ENCODE results near the gene FGFBP3. TPM values are rescaled to one million over a fixed set of nuclear protein-coding genes. Genes with fewer than 3 reads are reported as not detected.

FGFBP3 gene
- total and polyA plus RNA-seq, 2 of the 13 experiments (the other 11 are each of a cell fraction or from before 2014, with no cell fraction given) = 0.50 to 2.0 TPM

DNA sequence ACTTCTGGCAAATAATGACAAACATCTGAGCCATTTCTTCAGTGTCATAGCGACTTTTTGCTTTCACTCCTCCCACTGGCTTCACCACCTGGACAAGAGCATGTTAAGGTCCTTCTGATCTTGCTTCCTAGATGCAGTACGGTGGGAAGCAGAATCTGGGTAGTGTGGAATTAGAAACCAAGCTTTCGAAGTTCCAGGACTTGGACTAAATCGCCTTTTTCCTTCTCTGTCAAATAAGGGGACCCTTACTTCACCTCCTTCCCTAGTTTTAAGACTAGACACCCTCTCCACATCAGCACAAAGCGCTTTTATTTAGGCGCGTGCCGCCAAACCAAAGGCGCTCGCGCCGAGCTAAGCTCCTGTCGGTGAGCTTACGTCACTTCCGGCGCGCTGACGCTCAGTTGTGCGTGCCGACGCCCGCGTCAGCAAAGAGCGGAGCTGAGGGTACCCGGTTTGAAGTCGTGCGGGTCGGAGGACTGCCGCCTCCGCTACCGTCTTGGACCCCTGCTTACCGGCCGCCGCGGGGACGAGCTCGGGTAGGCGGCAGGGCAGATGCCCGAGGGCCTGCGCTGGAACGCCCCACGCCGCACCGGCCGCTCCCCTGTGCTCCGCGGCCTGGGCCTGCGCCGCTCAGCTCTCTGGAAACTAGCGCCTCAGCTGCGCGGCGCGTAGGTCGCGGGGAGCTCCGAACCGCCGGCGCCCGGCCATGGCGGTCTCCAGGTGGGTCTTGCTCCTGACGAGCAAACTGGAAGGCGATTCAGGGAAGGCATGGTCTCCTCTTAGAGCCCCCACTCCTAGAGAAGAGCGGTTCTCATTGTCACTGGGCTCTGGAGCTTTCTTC is 14.3 kb upstream of the FGFBP3 start, which contains the start of gene BTAF1:
BTAF1 (plus strand) TSS at position 400 of the 841 bp plus-strand sequence; CDS start at position 707, 307 bp downstream.
- intact Hi-C loops (cut with micrococcal nuclease; ENCODE audit: unreplicated experiment) (loop anchor here (2.0 kb wide), 1 partner anchor 15 kb away; the partner anchor contains the start of gene FGFBP3), in situ Hi-C loops (cut with HindIII; ENCODE audit: extremely low pct_ligation_motif_present, low pct_unique_long_range_greater_than_20kb) (no loop called here)
- Histone ChIP-seq H3K27ac (ENCODE audit: extremely low read length, insufficient read depth, low read length) (peak within 1 kb of the TSS; percentile 86), H3K4me2 (ENCODE audit: low read depth, low read length) (peak within 1 kb of the TSS; percentile 82), H3K27me3 (ENCODE audit: control insufficient read depth in 1 of 2, insufficient read depth in 2 of 2, low read length in 2 of 2) (no peaks in the 10 kb centered on the region; a peak in 1 of 5 replicates), H3K36me3 (replicated peaks in 1 of 2; ENCODE audit: control insufficient read depth in 1 of 2, insufficient read depth in 2 of 2, low read length in 2 of 2) (no peaks in the 10 kb centered on the region; a peak in 1 of 5 replicates), H3K4me3 (replicated peaks in 1 of 3; ENCODE audit: insufficient read depth in 1 of 3, low read depth in 2 of 3, low read length in 3 of 3) (peak within 1 kb of the TSS; percentile 68 to 96 (median 76)), H3K9ac (ENCODE audit: insufficient read depth, low read depth, low read length) (peak within 1 kb of the TSS; percentile 80), H2AFZ (ENCODE audit: low read length) (peak within 1 kb of the TSS; percentile 89), H4K20me1 (ENCODE audit: insufficient read depth, low read length) (peaks cover 8% of the 10 kb centered on the region), H3K9me3 (ENCODE audit: low read length) (peaks cover 9% of the 10 kb centered on the region; the same call in 1 of the 2 replicates), H3K4me1 (ENCODE audit: insufficient read depth, low read length) (peaks cover 56% of the 10 kb centered on the region), H3K79me2 (ENCODE audit: insufficient read depth, low read length) (peaks cover 46% of the 10 kb centered on the region)
- CTCF ChIA-PET (ENCODE audit: low intra/inter-chr PET ratio, low total read pairs) = no interaction called here
- WGBS (ENCODE audit: low lambda C conversion rate) = 0% methylated on average over 24 of the region's 65 CpGs
- FAIRE-seq (peak; percentile 77), DNase-seq (ENCODE audit: low spot score) (peak; percentile 85), ATAC-seq (peak; percentile 97)
- no TSS peak for BruUV-seq (replicated peaks)
- POLR2A ChIA-PET = interaction anchor here (0.6 to 2.1 kb wide), 17 partner anchors 9 to 667 kb away, joined by 3 to 13 read pairs (median 4); partner anchors contain the start of genes CPEB3, MARCHF5, PPP1R3C and TNKS2
- peak; percentile 96 for TF ChIP-seq GATAD1 (CRISPR knock-in tag; IDR thresholded peaks at IDR 0.05)
- TF ChIP-seq, protein P1, sequence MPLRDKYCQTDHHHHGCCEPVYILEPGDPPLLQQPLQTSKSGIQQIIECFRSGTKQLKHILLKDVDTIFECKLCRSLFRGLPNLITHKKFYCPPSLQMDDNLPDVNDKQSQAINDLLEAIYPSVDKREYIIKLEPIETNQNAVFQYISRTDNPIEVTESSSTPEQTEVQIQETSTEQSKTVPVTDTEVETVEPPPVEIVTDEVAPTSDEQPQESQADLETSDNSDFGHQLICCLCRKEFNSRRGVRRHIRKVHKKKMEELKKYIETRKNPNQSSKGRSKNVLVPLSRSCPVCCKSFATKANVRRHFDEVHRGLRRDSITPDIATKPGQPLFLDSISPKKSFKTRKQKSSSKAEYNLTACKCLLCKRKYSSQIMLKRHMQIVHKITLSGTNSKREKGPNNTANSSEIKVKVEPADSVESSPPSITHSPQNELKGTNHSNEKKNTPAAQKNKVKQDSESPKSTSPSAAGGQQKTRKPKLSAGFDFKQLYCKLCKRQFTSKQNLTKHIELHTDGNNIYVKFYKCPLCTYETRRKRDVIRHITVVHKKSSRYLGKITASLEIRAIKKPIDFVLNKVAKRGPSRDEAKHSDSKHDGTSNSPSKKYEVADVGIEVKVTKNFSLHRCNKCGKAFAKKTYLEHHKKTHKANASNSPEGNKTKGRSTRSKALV (CRISPR knock-in tag; IDR thresholded peaks at IDR 0.05) = peak; percentile 53; the same call in 1 of the 2 replicates
- TF ChIP-seq ZNF382 (CRISPR knock-in tag; IDR thresholded peaks at IDR 0.05; ENCODE audit: borderline replicate concordance) = no peak
- no peak for TF ChIP-seq HNF4G (IDR thresholded peaks at IDR 0.05; ENCODE audit: borderline replicate concordance, low read depth, low read length)
- no peak for TF ChIP-seq HNF4G (CRISPR knock-in tag; IDR thresholded peaks at IDR 0.05; ENCODE audit: borderline replicate concordance, low read depth)
- TF ChIP-seq HNRNPL (IDR thresholded peaks at IDR 0.05; ENCODE audit: low read depth, low read length) = no peak
- TF ChIP-seq, protein P2, sequence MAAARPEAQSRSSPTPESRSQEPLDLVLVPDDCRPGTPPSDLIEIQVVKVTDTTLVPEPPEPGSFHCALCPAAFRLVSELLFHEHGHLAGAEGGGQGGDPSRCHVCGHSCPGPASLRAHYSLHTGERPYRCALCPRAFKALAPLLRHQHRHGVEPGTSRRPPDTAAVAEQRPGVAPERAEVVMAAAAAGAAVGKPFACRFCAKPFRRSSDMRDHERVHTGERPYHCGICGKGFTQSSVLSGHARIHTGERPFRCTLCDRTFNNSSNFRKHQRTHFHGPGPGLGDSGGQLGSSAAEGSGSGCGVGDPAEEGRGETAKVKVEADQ (CRISPR knock-in tag; IDR thresholded peaks at IDR 0.05; ENCODE audit: borderline replicate concordance) = no peak
- TF ChIP-seq ZNF670 (CRISPR knock-in tag; IDR thresholded peaks at IDR 0.05; ENCODE audit: borderline replicate concordance) = peak; percentile 82
- no peak for TF ChIP-seq GTF2F1 (IDR thresholded peaks at IDR 0.05; ENCODE audit: low read length)
- TF ChIP-seq, protein P3, sequence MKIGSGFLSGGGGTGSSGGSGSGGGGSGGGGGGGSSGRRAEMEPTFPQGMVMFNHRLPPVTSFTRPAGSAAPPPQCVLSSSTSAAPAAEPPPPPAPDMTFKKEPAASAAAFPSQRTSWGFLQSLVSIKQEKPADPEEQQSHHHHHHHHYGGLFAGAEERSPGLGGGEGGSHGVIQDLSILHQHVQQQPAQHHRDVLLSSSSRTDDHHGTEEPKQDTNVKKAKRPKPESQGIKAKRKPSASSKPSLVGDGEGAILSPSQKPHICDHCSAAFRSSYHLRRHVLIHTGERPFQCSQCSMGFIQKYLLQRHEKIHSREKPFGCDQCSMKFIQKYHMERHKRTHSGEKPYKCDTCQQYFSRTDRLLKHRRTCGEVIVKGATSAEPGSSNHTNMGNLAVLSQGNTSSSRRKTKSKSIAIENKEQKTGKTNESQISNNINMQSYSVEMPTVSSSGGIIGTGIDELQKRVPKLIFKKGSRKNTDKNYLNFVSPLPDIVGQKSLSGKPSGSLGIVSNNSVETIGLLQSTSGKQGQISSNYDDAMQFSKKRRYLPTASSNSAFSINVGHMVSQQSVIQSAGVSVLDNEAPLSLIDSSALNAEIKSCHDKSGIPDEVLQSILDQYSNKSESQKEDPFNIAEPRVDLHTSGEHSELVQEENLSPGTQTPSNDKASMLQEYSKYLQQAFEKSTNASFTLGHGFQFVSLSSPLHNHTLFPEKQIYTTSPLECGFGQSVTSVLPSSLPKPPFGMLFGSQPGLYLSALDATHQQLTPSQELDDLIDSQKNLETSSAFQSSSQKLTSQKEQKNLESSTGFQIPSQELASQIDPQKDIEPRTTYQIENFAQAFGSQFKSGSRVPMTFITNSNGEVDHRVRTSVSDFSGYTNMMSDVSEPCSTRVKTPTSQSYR (CRISPR knock-in tag; IDR thresholded peaks at IDR 0.05; ENCODE audit: borderline replicate concordance) = peak; percentile 22; the same call in 1 of the 2 replicates
- TF ChIP-seq ZNF34 (CRISPR knock-in tag; IDR thresholded peaks at IDR 0.05; ENCODE audit: borderline replicate concordance) = 0 out of 2 replicates have a peak, but pooled peaks have one; percentile 54
- peak; percentile 63 for TF ChIP-seq ZNF777 (CRISPR knock-in tag; IDR thresholded peaks at IDR 0.05)
- TF ChIP-seq, protein P4, sequence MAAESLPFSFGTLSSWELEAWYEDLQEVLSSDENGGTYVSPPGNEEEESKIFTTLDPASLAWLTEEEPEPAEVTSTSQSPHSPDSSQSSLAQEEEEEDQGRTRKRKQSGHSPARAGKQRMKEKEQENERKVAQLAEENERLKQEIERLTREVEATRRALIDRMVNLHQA (CRISPR knock-in tag; IDR thresholded peaks at IDR 0.05) = no peak
- no peak for TF ChIP-seq ISX (CRISPR knock-in tag; conservative IDR thresholded peaks at IDR 0.05)

Measured in HepG2 (cell line).